ENCODE measurements around the gene LAMA2.
"Not testable (repeated sequence)": the region's sequence is repeated elsewhere in the genome, so short reads cannot be mapped to it uniquely, and the experiment has no call there.

The LAMA2 gene

DNA sequence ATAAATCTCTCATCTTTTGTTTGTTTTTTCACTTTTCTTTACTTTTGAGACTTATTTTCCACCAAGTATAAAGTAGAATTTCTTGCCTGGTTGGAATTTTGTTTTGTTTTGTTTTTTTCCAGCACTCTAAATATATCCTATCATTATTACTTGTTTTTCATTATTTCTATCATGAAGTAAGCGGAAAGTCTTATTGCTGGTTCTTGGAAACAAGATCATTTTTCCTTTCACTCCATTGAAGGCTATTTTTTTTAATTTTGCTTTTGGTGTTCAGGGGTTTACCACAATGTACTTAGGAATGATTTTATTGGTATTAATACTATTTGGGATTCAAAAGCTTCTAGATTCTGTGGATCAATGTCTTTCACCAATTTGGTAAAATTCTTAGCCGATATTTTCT is 190.1 kb downstream of the LAMA2 start:
- DNase-seq (ENCODE audit: low spot score), result no peak

DNA sequence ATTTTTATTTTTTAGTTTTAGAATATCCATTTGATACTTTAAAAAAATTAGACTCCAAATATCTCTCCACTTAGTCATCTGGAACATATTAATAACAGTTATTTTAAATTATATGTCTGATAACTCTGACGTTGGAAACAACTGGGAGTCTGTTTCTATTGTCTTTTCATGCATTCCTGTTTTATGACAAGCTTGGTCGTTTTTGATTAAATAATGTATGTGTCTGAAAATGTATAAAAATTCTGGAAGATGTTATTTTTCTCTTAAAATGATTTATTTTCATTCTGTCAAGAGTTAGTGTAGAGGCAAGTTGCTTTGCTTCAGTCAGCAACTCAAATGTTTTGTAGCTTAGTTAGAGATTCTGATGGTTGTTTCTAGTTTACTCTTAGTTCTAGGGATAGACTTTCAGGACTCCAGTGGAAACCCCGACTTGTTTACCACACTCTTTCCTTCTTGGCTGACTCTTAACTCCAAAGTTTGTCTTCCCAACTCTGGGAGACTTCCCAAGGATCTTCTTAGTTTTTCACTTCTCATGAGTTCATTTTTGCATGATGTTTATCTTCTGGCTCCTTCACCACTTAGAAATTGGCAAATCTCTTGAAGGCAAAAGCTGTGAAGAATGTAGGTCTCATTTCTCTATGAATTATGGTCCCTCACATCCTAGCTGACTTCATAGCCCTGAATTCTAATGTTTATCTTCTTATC is 190.9 kb downstream of the LAMA2 start:
- no peak for DNase-seq (ENCODE audit: low spot score)

DNA sequence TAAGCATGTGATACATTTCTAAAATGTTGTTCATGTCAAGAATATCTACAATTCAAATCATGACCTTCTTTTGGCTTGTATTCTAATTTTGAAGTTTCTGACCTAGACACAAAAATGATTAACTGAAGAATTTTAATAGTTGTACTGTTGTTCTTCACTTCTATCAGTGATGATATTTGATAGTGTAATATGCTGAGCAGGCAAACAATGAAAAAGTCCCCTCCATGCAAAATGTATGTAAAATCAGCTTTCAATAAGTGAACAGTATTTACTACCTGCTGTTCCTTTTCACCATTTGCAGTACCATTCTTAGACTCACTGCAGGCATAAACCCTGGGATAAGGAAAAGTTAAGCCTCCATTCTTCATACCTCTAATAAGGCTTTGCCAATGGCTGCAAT is 201.5 kb downstream of the LAMA2 start:
- no peak for DNase-seq (ENCODE audit: low spot score)

DNA sequence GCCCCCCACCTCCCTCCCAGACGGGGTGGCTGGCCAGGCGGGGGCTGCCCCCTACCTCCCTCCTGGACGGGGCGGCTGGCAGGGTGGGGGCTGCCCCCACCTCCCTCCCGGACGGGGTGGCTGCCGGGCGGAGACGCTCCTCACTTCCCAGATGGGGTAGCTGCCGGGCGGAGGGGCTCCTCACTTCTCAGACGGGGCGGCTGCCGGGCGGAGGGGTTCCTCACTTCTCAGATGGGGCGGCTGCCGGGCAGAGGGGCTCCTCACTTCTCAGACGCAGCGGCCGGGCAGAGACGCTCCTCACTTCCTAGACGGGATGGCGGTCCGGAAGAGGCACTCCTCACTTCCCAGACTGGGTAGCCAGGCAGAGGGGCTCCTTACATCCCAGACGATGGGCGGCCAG is 205.5 kb downstream of the LAMA2 start:
- not testable (repeated sequence) for DNase-seq (ENCODE audit: low spot score)

DNA sequence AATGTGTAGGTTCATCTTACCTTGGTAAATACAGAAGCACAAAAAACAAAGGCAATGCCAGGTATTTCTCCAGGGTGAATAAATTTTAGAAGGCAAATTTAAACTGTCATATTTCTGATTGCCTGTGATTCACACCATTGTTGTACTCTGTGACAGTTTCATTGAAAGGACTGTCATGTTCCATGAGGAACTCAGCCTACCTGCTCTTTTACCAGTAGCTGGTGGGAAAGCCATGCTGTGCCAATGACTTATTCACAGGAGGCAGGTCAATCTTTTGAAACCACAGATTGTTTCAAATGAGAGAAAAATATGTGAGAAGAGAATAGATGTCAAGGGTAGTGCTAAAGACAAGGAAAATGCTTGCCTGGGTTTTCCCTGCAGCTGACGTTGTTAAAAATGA is 206.4 kb downstream of the LAMA2 start:
- DNase-seq (ENCODE audit: low spot score), result no peak

DNA sequence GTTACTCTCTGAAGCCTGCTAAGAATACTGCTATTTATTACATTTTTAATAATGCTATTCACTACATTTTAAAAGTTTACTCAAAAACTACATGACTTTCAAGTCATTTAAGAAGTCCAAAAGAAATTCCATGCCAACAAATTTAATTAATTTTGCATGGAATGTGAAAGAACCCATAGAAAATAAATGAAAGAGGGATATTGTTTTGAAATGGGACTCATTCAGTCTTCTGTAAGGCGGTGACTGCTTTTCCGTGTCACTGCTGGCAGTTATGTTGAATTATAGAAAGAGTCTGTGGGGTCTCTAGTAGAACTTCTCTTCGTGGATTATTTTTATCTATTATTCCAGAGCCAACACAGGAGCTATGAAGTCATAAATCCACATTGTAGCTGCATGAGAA is 211.2 kb downstream of the LAMA2 start:
- DNase-seq (ENCODE audit: low spot score), result peak; percentile 37

DNA sequence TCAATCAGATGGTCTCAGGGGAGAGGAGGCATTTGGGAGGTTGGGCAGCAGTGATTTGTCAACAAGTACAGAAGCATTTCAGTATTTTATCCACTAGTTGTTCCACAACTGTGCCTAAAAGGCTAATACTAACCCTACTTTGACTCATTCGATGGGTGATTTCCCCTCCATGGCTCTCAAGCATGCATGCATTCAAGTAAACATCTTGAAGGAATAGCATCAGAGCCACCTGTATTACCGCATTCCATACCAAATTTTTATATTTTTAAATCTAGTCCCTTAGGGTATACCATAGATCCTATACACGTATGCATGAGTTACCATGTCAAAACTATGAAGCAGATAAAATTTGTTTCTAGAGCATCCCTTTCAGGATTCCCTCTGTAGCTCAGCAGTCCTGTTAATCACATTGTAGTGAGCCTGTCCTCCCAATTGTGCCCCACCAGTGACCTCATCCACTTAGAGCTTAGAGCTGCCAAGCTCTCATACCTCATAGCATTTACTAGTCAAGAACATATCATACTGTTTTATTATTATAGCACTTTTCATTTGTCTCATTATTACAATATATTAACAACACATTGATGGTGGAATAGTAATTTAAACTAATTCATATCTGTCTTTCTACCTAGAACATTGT is 213.8 kb downstream of the LAMA2 start:
- no peak for DNase-seq (ENCODE audit: low spot score)

DNA sequence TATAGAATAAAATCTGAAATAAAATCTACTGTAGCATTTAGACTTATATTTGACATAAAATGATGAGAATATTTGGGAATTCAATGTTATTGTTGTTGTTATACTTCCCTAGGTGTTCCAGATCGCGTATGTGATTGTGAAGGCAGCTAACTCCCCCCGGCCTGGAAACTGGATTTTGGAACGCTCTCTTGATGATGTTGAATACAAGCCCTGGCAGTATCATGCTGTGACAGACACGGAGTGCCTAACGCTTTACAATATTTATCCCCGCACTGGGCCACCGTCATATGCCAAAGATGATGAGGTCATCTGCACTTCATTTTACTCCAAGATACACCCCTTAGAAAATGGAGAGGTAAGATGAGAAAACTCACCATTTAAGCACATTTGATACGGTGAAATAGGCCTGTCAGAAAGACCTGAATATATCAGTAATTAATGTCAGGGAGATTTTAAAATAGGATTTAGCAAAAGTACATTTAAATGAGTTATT is 215.2 kb downstream of the LAMA2 start:
- DNase-seq (ENCODE audit: low spot score), result no peak

DNA sequence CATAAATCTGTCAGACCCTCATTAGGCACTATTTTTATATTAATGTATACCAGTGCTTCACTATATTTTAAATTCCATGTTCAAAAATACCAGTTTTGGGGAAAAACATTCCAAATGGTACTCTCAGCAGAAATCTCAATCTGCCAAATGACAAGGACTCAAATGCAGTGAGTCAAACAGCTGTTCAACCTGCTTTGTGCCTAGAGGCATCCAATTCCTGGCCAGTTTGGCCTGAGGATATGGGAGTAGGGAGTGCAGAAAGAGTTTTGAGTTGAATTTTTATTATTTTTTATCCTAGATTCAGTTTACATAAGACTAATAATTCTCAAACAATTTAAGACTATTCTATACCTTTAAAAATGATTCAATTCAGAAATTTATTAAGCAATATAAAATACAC is 216.8 kb downstream of the LAMA2 start:
- no peak for DNase-seq (ENCODE audit: low spot score)

DNA sequence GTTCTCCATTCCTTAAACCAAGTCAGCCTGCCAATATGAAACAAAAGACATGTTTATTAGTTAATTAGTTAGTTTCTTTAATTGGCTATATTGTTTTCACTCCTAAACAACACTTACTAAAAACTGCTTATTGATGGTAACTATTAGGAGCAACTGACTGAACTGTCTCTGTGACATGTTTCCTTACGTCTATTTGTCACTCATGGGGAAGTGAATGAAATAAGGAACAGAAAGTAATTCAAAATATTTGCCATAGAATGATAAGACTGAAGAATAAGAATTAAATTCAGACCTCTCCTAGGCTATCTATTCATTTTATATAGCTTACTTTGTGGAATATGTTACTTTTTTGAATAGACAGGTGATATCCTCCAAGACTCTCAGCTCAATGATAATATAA is 217.2 kb downstream of the LAMA2 start:
- no peak for DNase-seq (ENCODE audit: low spot score)

DNA sequence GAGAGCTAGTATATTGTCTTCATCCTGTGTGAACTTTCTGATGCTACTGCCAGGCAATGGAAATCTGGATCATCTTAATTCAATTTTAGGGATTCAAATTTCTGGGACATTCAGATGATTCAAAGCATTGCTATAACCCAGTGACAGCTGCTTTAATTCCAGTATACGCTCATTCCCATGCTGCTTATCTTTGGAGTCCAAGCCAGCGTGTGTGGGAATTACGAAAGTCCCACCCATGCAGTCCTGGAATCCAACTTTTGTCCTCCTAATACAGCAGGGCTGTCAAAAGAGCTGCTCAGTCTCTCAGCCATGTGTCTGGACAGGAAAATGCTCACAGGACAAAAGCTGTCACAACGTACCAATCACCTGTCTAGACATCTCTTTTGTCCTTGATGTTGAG is 219.8 kb downstream of the LAMA2 start:
- no peak for DNase-seq (ENCODE audit: low spot score)

DNA sequence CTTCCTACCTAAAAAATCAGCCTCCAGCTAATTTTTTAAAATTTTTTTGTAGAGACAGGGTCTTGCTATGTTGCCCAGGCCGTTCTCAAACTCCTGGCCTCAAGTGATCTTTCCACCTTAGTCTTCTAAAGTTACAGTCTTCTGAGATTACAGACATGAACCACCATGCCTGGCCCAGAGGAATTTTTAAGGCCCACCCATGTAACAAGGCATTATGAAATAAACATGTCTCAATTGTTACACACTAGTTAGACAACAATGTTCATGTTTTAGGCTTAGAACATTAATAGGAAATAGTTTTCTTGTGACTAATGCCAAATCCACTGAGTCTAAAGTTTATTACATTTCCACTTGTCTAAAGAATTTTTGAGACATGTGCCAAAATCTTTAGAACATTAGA is 221.2 kb downstream of the LAMA2 start:
- DNase-seq (ENCODE audit: low spot score), result no peak

DNA sequence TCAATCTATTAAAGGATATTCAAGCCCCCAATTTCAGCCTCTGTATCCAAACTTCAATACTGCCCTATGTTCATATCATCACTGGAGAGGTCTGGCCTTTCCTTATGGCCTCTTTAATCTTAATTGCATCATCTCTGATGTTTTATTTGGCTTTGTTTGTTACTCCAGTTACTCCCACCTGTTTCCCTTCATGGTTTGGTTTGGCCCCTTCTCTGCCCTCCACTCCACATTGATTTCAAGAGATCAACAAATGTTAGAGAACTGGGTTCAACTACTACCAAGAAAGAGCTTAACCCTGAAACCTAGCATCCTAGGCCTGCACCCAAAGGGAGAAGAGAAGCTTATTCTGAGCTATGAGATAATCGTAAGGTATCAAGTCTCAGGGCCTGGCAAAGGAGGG is 221.6 kb downstream of the LAMA2 start:
- DNase-seq (ENCODE audit: low spot score), result no peak

DNA sequence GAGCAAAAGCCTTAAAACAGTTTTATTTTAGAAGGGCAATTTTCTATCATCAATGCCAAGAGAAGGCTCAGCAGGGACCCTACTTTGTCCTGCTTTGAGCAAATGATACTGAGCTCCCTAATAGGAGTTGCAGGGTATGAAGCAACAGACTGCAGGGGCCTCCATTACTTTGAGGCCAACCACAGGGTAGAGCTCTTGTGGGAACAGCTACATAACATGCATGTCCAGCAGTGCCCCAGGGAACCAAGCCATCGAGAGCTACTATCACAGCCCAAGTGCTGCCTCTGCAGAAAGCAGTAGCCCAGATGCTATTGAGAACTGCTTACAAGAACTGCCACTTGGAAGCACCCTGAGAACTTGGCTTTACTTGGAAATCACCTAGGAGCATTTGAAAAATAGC is 222.1 kb downstream of the LAMA2 start:
- no peak for DNase-seq (ENCODE audit: low spot score)

DNA sequence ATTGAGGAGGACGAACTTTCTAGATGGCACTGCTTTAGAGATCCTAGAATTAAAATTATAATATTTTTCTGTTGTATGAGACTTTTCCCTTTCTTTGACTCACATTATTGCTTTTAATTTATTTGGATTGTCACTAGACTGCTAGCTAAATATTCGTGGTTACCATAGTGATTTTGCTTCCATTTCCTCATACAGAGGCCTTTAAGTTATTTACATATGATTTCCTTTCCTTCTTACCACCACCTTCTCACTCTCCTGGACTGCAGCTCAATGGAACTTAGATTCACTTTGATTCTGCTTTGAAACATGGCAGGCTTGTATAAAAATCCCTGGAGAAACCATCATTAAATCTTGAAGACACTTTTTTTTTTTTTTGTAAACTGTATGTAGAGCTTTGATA is 222.9 kb downstream of the LAMA2 start:
- no peak for DNase-seq (ENCODE audit: low spot score)

DNA sequence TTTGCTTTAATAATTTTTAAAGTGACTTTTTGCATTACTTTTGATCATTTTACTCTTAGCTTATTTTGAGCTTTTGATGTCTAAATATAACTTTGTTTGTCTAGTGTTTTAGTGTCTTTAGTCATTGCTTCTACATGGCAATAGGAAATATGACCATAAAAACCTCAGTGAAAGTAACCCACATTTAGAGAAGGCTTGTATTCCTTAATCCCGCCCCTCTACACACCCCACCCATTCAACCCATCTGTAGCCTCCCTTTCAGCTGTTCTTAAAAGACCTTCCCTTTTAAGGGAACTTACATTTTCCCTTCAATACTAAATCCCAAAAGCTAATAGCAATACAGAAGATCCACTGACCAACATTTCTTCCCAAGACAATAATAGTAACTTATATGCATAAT is 225.4 kb downstream of the LAMA2 start:
- DNase-seq (ENCODE audit: low spot score), result no peak

DNA sequence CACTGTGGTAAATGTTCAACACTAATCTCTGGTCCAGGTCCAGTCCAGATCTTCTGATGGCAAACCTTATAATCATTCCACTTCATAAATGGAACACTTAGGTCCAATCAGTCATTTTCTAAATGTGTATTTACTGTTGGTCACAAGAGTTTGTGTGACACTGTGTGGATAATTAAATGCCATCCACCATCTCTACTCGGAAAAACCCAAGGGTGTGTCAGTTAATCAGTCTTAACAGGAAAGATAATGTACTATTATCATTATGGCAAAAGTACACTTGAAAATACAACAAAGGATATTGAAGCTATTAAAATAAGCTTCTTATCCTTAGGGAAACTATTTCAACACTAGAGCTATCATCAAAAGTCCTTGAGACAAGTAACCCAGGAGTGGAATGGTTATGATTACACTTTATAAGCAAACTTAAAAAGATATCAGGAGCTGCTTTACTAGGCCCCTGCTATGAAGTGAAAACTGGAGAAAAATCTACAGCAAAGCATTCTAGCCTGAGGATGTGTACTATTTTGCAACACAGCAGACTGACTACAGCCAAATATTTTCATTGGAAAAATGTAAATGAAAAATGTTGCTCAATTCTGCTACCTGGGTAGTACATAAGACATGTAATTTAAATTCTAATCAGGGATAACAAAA is 227.9 kb downstream of the LAMA2 start:
- no peak for DNase-seq (ENCODE audit: low spot score)

DNA sequence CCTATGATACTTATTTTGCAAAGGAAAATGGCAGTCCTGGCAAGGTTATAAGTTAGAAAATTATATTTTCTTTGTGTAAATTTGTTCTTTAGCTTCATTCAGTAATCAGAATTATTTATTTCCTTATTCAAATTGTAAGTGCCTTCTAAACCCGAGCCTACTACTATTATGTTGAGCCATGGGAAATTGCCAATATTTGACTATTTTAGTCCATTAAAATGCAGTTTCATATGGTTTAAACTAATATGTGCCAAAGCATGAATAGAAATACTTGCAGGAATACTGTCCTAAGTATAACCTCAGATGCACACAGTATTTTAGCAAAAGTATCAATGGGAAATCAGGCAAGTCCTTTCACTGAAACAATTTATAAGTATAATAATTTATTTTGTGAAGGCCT is 228.4 kb downstream of the LAMA2 start:
- no peak for DNase-seq (ENCODE audit: low spot score)

DNA sequence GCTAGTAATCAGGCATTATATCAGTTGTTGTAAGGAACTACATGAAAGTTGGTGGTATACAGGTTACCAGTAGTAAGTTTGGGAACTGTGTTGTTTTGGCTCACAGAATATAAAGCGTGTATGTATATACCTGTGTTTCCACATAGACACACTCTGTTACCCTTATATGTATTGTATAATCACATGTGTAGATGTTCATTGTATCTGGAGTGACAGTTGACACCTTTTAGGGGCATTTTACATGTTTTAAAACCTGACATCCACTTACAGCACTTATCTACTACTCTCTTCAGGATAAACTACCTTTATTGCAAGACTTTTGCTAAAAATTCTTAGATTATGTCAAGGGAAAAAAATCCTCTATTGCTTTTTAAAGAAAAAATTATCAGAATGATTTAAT is 228.9 kb downstream of the LAMA2 start:
- no peak for DNase-seq (ENCODE audit: low spot score)

DNA sequence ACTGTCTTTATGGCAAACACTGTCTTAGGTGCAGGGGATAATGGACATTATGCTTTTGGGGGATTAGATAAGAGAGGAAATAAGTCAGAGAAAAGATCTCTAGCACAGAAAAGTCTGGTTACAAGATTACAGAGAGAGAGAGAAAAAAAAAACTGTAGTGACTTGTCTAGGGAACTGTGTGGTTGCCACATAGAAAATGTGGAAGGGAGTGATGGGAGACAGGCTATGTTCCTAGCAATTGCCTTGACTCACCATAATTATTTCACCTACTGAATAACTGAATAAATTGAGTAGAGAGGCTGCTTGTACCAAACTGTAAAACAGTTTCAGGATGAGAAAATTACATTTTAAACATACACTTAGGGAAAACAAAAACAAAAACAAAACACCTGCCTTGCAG is 229.7 kb downstream of the LAMA2 start:
- no peak for DNase-seq (ENCODE audit: low spot score)

DNA sequence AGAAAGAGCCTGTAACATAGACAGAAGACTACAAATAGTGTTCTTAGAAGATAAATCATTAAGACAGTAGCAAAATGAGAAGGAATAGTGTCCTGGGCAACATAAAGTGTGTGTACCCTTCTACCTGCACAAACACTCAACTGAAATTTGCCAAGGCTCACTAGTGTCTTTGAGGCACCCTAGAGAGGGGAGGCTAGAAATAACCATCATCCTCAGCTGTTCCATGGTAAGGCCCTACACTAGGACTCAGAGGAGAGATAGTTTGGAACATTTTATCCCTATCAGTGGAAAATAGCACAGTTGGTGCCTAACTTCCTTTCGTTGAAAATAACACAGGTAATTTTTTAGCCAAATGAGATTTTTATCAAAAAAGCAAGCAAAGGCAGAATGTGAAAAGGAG is 230.7 kb downstream of the LAMA2 start:
- DNase-seq (ENCODE audit: low spot score), result no peak

DNA sequence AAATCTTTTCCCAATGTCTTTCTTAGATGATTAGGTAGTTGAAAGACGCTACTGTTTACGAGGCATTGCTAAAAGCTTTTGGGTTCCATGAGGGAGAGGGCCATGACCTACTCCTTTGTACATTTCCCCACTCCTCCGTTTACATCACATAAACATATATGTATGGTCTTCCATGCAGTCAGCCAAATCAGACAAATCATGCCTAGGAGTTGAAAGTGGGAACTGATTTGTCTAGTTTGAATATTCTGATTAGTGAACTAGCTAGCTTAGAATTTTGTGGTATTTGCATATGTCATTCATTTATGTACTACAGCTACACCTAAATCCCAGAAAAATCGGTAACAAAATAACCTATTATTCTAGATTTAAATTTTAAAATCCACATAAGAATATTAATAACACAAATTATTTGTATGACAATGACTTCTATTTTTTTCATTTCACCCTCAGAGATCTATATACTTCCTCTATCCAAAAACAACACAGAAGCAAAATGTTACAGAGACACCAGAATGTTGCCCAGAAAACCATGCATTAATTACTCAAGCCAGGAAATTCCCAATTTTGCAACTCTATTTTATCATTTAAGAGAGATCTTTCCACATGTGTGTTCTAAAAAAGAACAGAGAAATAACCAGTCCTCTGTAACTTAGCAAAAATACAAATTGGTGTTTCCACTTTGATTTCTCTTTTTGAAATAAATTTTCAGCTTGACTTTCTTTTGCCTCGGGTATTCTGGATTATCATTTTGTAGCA is 231.9 kb downstream of the LAMA2 start:
- DNase-seq (ENCODE audit: low spot score), result no peak

DNA sequence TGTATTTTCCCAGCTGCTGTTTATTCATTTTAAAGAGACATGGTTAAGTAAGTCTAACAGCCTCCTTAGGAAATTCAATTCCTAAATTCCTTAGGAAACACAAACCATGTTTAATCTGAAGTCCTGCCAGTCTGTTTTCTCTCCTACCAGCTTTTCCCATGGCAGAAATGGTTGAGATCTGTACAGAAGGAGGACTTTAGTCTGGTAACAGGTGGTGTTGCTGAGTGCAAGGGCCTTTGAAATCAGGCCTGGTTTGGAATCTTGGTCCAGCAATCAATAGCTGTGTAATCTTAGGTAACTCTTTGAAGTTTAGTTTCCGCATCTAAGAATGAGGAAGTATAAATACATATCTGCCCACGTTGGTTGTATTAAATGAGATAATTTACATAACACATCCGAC is 232.5 kb downstream of the LAMA2 start:
- DNase-seq (ENCODE audit: low spot score), result no peak

Measured in COLO829 (cell line).